Myocyte (in vitro differentiated cells): ENCODE measurements around the gene PAEP. TPM values are rescaled to one million over a fixed set of nuclear protein-coding genes. Genes with fewer than 3 reads are reported as not detected.
A peak's percentile ranks its signal among the peaks of the same experiment; 100 is the strongest.
"Not testable (repeated sequence)": the region's sequence is repeated elsewhere in the genome, so short reads cannot be mapped to it uniquely, and the experiment has no call there.

Experiments used
- DNase-seq: peaks from one replicate; pipeline ENCODE4 v3.0.0-alpha.2; 2012; ENCODE audit warnings: low read depth
- total RNA-seq: library from RNA; depleted of rRNA; stranded (reverse); fragments of >200 nt; gene quantifications from 2 replicates; pipeline ENCODE4 v1.2.3, GENCODE V29; 2014

The PAEP gene
- total RNA-seq, 1 donor from 2014 or later, result not detected

DNA sequence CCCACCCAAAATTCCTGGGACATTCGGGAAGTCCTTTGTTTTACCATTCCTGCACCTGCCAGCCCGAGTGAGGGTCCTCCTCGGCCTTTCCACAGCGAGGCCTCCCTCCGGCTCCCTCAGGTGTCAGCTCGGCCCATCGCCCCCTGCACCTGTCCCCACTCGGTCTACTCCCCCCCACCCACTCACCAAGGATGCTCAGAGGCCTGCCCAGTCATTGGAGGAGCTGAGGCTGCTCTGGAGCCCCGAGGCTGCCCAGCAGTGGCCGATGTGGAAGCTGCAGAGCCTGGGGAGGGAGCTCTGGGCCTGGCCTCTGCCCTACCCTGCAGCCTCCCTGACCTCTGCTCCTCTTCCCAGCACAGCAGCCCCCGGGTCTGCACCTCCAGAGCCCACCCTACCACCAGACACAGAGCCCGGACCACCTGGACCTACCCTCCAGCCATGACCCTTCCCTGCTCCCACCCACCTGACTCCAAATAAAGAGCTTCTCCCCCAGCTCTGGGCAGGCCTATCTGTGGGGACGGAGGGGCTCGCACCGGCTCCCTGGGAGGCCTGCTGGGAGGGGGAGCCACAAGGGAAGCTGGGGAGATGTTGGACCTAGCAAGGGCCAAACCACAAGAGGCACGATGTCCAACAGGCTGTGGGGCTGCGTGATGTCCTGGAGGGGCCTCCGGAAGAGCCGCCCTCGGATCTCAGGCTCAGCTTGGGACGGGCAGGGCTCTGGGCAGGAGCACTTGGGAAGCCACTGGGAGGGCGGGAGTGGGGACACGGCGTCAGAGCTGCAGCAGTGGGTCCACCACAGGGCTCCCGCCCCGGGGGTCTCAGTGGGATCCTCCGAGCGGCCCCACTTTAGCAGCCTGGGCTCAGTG, 11.8 kb upstream of the PAEP start:
- DNase-seq, result not testable (repeated sequence)

- no peak for DNase-seq
These were observed 11.1 kb upstream of the PAEP start for GRCh38 chr9:135550344-135550918.

GRCh38 chr9:135551031-135551430, 10.5 kb upstream of the PAEP start:
- peak; percentile 55 for DNase-seq

GRCh38 chr9:135551456-135551855, 10.1 kb upstream of the PAEP start:
- no peak for DNase-seq

DNA sequence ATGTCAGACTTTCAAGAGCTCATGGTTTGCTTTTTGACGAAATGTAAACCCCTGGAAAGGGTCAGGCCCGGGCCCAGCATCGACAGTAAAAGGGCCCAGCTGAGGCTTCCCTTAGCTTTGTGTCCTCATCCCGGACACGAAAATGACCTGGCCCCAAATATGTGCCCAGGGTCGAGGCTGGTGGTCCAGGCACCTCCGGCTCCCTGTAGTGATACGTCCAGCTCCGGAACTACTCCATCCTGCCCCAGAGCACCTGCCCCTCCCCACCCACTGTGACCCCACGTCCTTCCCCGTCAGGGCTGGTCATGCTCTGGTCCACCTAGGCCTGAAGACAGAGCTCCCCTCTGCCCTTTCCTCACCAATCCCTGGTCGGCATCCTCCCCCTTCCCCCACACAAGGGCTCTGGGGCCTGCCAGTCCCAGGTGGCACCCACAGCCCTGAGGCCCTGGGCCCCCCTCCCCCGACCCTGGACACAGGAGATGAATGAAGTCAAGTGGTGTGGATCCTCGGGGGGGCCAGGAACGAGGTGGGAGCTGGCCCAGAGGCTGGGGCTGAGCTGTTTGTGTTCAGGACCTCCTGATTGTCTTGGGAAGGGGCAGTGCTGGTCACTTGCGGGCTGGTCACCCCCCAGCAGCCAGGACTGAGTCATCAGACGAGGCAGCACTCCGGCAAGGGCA, 9.4 kb upstream of the PAEP start:
- DNase-seq, result no peak

- no peak for DNase-seq
These were observed 8.8 kb upstream of the PAEP start for GRCh38 chr9:135552698-135553171.

DNA sequence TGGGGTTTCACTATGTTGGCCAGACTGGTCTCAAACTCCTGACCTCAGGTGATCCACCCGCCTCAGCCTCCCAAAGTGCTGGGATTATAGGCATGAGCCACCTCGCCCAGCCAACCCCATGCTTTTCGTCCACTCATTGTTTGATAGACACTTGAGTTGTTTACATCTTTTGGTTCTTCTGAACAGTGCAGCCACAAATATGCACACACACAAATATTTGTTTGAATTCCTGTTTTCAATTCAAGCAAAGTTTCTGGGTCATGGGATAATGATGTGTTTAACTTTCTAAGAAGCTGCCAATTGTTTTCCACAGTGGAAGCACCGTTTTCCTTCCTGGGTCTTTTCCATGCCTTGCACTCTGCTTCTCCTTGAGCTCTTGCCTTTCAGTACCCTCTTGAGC, 6.8 kb upstream of the PAEP start:
- DNase-seq, result no peak

DNA sequence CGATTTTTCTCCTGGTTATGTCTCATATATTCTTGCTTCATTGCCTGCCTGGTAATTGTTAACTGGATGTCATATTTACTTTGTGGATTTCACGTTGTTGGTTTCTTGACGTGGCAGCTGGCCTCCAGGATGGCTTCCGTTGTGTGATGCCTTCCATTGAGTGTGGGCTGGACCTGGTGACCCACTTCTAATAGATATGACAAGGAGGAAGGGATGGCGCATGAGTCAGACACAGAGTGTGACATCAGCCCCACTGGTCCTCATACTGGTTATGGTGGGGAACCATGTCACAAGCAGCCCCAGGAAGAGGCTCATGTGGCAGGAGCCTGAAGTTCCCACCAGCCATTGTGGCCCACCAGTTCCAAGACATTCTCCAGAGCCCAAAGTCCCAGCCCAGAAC, 6.4 kb upstream of the PAEP start:
- DNase-seq, result no peak

DNA sequence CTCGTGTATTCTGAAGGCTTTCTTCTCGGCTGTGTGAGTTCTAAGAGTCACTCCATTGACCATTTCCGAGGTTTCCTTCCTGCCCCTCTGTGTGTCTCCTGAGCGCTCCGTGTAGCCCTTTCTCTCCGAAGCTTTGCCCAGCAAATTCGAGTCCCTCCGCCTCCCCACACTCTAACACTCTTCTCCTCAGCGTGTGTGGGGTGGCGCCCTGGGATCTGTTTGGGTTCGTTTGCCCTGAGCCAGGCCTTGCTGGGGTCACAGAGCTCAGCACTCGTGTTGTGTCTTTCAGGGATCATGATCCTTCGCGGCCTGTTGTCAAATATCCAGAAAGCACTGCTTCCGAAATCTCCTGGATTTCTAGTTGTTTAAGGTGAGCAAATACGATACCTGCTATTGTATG, 5.6 kb upstream of the PAEP start:
- no peak for DNase-seq

GRCh38 chr9:135559606-135560005, 1.9 kb upstream of the PAEP start:
- no peak for DNase-seq

DNA sequence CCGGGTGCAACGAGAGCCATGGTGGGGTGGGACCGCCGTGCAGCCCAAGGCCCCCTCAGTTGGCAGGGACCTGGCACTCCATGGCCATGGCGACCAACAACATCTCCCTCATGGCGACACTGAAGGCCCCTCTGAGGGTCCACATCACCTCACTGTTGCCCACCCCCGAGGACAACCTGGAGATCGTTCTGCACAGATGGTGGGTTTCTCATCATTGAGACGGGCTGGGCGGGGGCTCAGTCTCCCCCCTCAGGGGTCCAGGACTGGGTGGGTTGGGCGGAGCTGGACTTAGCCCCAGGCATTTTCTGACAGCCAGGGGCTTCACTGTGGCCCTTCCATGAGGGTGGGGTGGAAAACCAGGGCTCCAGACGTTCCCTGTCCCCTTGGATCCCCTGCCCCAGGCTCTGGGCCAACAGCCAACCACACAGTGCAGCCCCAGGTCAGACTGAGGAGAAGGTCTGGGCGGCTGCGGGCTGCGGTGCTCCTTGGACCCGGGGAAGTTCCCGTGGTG, 734 bp downstream of the PAEP start:
- no peak for DNase-seq

GRCh38 chr9:135563039-135563476, 1.5 kb downstream of the PAEP start:
- no peak for DNase-seq

- DNase-seq, result no peak
These were observed 2.3 kb downstream of the PAEP start for GRCh38 chr9:135563858-135564257.

DNA sequence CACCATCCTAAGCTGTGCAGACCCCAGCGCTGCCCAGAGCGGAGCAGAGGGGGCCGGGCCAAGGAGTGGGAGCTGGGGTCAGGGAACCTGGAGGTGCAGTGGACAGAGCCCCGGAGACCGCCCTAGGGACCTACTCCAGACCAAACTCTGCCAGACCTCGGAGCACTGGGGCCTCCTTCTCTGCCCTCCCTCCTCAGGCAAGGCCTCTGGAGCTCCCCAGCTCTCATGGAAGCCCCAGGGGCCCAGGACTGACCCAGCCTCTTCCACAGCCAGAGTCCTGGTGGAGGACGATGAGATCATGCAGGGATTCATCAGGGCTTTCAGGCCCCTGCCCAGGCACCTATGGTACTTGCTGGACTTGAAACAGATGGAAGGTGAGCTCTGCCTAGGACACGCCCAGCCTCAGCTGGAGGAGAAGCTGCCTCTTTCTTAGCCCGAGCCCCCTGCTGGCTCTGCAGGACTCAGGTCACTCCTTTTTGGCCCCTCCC, 3.6 kb downstream of the PAEP start:
- no peak for DNase-seq

DNA sequence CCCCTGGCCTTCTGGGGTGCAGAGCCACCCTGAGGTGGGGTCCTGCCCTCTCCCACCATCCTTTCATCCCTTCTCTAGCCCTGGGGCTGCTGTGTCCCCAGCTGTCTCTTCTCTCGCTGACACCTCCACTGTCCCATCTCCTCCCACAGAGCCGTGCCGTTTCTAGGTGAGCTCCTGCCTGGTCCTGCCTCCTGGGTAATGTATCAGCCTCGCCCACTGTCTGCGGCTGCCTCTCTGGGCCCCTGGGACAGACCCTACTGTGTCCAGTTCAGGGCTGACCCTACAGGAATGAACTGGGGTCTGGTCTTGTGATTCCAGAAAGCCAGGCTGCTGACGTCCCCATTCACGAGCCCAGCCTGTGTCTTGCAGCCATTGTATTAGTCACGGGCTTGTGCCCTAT, 4.1 kb downstream of the PAEP start:
- DNase-seq, result no peak

DNA sequence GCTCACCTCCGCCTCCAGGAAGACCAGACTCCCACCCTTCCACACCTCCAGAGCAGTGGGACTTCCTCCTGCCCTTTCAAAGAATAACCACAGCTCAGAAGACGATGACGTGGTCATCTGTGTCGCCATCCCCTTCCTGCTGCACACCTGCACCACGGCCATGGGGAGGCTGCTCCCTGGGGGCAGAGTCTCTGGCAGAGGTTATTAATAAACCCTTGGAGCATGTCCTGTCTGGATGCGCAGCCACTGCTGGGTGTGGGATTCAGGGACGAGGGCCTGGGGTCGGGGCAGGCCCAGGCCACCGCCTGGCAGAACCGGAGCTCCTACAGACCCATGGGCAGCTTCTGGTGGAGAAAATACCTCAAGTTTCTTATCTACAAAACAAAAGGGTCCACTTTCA, 5.0 kb downstream of the PAEP start:
- DNase-seq, result no peak

- DNase-seq, result no peak
These were observed 5.8 kb downstream of the PAEP start for GRCh38 chr9:135567311-135567710.

- DNase-seq, result no peak
These were observed 6.5 kb downstream of the PAEP start for GRCh38 chr9:135568026-135568425.

- DNase-seq, result no peak
These were observed 8.9 kb downstream of the PAEP start for GRCh38 chr9:135570456-135570855.

GRCh38 chr9:135572233-135572632, 10.7 kb downstream of the PAEP start:
- no peak for DNase-seq

GRCh38 chr9:135573124-135573523, 11.6 kb downstream of the PAEP start:
- DNase-seq, result no peak

GRCh38 chr9:135574331-135574730, 12.8 kb downstream of the PAEP start:
- no peak for DNase-seq
